Liver (tissue), 9 donors: ENCODE results near the gene B9D1. TPM values are rescaled to one million over a fixed set of nuclear protein-coding genes. Genes with fewer than 3 reads are reported as not detected.

Experiments
- DNase-seq: peaks from one replicate; pipeline ENCODE4 v3.0.0-alpha.2; 2017; ENCODE audit warnings: low spot score
- H3K27ac ChIP-seq, 2 donors: one replicate each; pipeline ENCODE4 v1.7.0; 2013; ENCODE audit warnings: inconsistent platforms in 2 of 2, low read length in 2 of 2, control low read depth in 1 of 2, low read depth in 1 of 2, mild to moderate bottlenecking in 1 of 2
- H3K27me3 ChIP-seq, 4 donors: one replicate each; pipeline versions ENCODE4 v1.6.1 to v1.7.0; 2013; ENCODE audit warnings: low read length in 3 of 4, inconsistent platforms in 1 of 4, mild to moderate bottlenecking in 1 of 4, moderate library complexity in 1 of 4; ENCODE audit not compliant: control insufficient read depth in 4 of 4, insufficient read depth in 4 of 4
- H3K36me3 ChIP-seq, 4 donors: one replicate each; pipeline versions ENCODE4 v1.6.1 to v1.7.0; 2013; ENCODE audit warnings: low read length in 3 of 4, mild to moderate bottlenecking in 3 of 4, low read depth in 1 of 4, moderate library complexity in 1 of 4; ENCODE audit not compliant: control insufficient read depth in 4 of 4, insufficient read depth in 3 of 4
- H3K4me1 ChIP-seq, 4 donors: one replicate each; pipeline versions ENCODE4 v1.6.1 to v1.7.0; 2013; ENCODE audit warnings: low read length in 3 of 4, mild to moderate bottlenecking in 3 of 4, moderate library complexity in 1 of 4; ENCODE audit not compliant: control insufficient read depth in 4 of 4, insufficient read depth in 4 of 4
- H3K4me3 ChIP-seq, 3 donors: one replicate each; pipeline versions ENCODE4 v1.6.1 to v1.7.0; 2013; ENCODE audit warnings: low read length in 3 of 3, control low read depth in 1 of 3, low read depth in 1 of 3, mild to moderate bottlenecking in 1 of 3
- H3K9ac ChIP-seq, 2 donors: one replicate each; pipeline ENCODE4 v1.7.0; 2013; ENCODE audit warnings: low read length in 2 of 2, mild to moderate bottlenecking in 2 of 2, moderate library complexity in 2 of 2, control low read depth in 1 of 2, low read depth in 1 of 2
- H3K9me3 ChIP-seq, 4 donors: one replicate each; pipeline versions ENCODE4 v1.6.1 to v1.7.0; 2013; ENCODE audit warnings: low read length in 3 of 4; ENCODE audit not compliant: control insufficient read depth in 4 of 4
- CTCF ChIP-seq: fragments of 150-350 bp; IDR thresholded peaks from 2 replicates; pipeline ENCODE4 v1.5.1; 2017; ENCODE audit warnings: improper control_type of control experiment, low read depth, low read length; ENCODE audit not compliant: missing input control
- FOXA1 ChIP-seq: IDR thresholded peaks from 2 replicates; pipeline ENCODE4 v1.6.1; 2016; ENCODE audit warnings: antibody characterized with exemption
- FOXA2 ChIP-seq: IDR thresholded peaks from 2 replicates; pipeline ENCODE4 v1.6.1; 2016; ENCODE audit warnings: antibody characterized with exemption
- GABPA ChIP-seq, 2 donors: IDR thresholded peaks in 1 of 2; conservative IDR thresholded peaks in 1 of 2; 2 replicates each; pipeline ENCODE4 v1.6.1; 2016; ENCODE audit warnings: antibody characterized with exemption in 2 of 2, mild to moderate bottlenecking in 1 of 2, moderate library complexity in 1 of 2
- HNF4G ChIP-seq: IDR thresholded peaks from 2 replicates; pipeline ENCODE4 v1.6.1; 2016; ENCODE audit warnings: antibody characterized with exemption
- JUND ChIP-seq, 2 donors: IDR thresholded peaks; 2 replicates each; pipeline ENCODE4 v1.6.1; 2016; ENCODE audit warnings: antibody characterized with exemption in 2 of 2
- NR2F2 ChIP-seq: IDR thresholded peaks from 2 replicates; pipeline ENCODE4 v1.6.1; 2016; ENCODE audit warnings: antibody characterized with exemption
- RAD21 ChIP-seq, 2 donors: IDR thresholded peaks; 2 replicates each; pipeline ENCODE4 v1.6.1; 2016; ENCODE audit warnings: antibody characterized with exemption in 2 of 2, mild to moderate bottlenecking in 2 of 2
- REST ChIP-seq: IDR thresholded peaks from 2 replicates; pipeline ENCODE4 v1.6.1; 2016; ENCODE audit warnings: antibody characterized with exemption, mild to moderate bottlenecking
- TAF1 ChIP-seq: conservative IDR thresholded peaks from 2 replicates; pipeline ENCODE4 v1.6.1; 2016; ENCODE audit warnings: antibody characterized with exemption, mild to moderate bottlenecking
- YY1 ChIP-seq: IDR thresholded peaks from 2 replicates; pipeline ENCODE4 v1.6.1; 2016; ENCODE audit warnings: antibody characterized with exemption, mild to moderate bottlenecking
- WGBS: extraction: QIAGEN DNeasy Blood & Tissue Kit; methylation state at CpG from one replicate; pipeline ENCODE4 v1.1.7; 2013; 5-methylcytosine and 5-hydroxymethylcytosine counted together
- polyA plus RNA-seq, 2 donors: library from polyadenylated mRNA; stranded (reverse) in 1 of 2; unstranded in 1 of 2; fragments of 200-250 nt in 1 of 2; fragments of >200 nt in 1 of 2; fragmentation: Nextera tagmentation in 1 of 2; extraction: Ambion mirVana in 1 of 2; gene quantifications; one replicate each; pipeline versions ENCODE4 v1.2.1 to v1.2.3, GENCODE V29; 2013 to 2015
- total RNA-seq, 2 donors: library from RNA; depleted of rRNA; stranded (reverse); fragments of >200 nt; gene quantifications; one replicate each; pipeline ENCODE4 v1.2.3, GENCODE V29; 2014
- TF ChIP-seq, protein P1 (sequence below): IDR thresholded peaks from 2 replicates; pipeline ENCODE4 v1.6.1; 2016; ENCODE audit warnings: antibody characterized with exemption
- donor health status: healthy.
- donor health status: healthy.
- donor health status: healthy.
- donor health status: healthy.
- donor health status: healthy.

The B9D1 gene
- total and polyA plus RNA-seq, 4 donors, result 8.4 to 22.0 (median 10.8) TPM

GRCh38 chr17:19369107-19369778 lies 6.7 kb upstream of the B9D1 start:
- Histone ChIP-seq H3K9me3 (no peaks in the 10 kb centered on the region), H3K36me3 (no peaks in the 10 kb centered on the region), H3K27ac (no peak overlapping the region), H3K9ac (no peak overlapping the region), H3K27me3 (no peaks in the 10 kb centered on the region), H3K4me3 (no peak overlapping the region), H3K4me1 (peaks cover 2 to 16% (median 6%) of the 10 kb centered on the region in 4 donors)
- no peak for TF ChIP-seq FOXA1
- no peak for TF ChIP-seq CTCF
- no peak for TF ChIP-seq TAF1
- no peak for TF ChIP-seq JUND (IDR thresholded peaks at IDR 0.05)
- no peak for TF ChIP-seq GABPA (IDR thresholded peaks at IDR 0.05 in 1 of 2, conservative IDR thresholded peaks at IDR 0.05 in 1 of 2)
- no peak for TF ChIP-seq FOXA2
- TF ChIP-seq RAD21 (IDR thresholded peaks at IDR 0.05), result no peak
- WGBS, result 87% methylated on average over 16 of the region's 16 CpGs
- DNase-seq, result no peak

DNA sequence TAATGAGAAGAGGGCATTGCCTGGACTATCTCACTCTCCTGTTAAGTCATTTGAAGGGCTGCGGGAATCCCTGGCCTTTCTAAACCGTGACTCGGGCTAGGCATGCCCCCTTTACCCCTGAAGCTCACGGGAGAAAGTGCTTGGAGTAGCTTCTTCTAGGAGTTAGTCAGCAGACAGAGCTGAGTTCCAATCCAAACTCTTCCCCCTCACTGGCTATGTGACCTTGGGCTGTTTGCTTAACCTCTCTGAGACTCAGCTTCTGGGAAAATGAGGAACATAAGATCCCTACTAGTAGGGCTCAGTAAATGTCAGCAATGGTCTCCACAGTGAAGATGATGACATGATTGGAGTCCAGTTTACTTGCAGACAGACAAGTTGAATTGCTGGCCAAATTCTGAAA lies 5.7 kb upstream of the B9D1 start:
- no peak for TF ChIP-seq YY1
- TF ChIP-seq FOXA2, result no peak
- no peak for TF ChIP-seq HNF4G
- TF ChIP-seq REST, result no peak
- TF ChIP-seq CTCF, result no peak
- no peak for TF ChIP-seq TAF1
- TF ChIP-seq RAD21 (IDR thresholded peaks at IDR 0.05), result no peak
- no peak for TF ChIP-seq FOXA1
- TF ChIP-seq, protein P1, sequence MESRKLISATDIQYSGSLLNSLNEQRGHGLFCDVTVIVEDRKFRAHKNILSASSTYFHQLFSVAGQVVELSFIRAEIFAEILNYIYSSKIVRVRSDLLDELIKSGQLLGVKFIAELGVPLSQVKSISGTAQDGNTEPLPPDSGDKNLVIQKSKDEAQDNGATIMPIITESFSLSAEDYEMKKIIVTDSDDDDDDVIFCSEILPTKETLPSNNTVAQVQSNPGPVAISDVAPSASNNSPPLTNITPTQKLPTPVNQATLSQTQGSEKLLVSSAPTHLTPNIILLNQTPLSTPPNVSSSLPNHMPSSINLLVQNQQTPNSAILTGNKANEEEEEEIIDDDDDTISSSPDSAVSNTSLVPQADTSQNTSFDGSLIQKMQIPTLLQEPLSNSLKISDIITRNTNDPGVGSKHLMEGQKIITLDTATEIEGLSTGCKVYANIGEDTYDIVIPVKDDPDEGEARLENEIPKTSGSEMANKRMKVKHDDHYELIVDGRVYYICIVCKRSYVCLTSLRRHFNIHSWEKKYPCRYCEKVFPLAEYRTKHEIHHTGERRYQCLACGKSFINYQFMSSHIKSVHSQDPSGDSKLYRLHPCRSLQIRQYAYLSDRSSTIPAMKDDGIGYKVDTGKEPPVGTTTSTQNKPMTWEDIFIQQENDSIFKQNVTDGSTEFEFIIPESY, result no peak
- no peak for TF ChIP-seq NR2F2

More for the DNA sequence above, 5.7 kb upstream of the B9D1 start:
- no peak overlapping the region for H3K4me3 ChIP-seq
- no peaks in the 10 kb centered on the region for H3K9me3 ChIP-seq
- H3K27ac ChIP-seq, result no peak overlapping the region
- no peak for DNase-seq
- H3K9ac ChIP-seq, result no peak overlapping the region
- H3K27me3 ChIP-seq, result no peaks in the 10 kb centered on the region
- peaks cover 2 to 19% (median 8%) of the 10 kb centered on the region in 4 donors for H3K4me1 ChIP-seq
- WGBS, result 93% methylated on average over 4 of the region's 4 CpGs
- no peaks in the 10 kb centered on the region for H3K36me3 ChIP-seq
